CD4-positive, alpha-beta memory T cell (primary cell): ENCODE measurements around the gene FNTB. TPM values are rescaled to one million over a fixed set of nuclear protein-coding genes. Genes with fewer than 3 reads are reported as not detected.

Experiments used
- CTCF ChIA-PET: fragments of 350-600 bp; sonication (Branson Sonifier 250); formaldehyde crosslinking; loops from one replicate; lab custom pipeline; 2021; ENCODE audit warnings: inconsistent platforms; ENCODE audit not compliant: partially characterized antibody; lab: Charles Lee
- POLR2A ChIA-PET: fragments of 350-600 bp; sonication (Branson Sonifier 250); formaldehyde crosslinking; loops from one replicate; lab custom pipeline; 2021; ENCODE audit not compliant: partially characterized antibody; lab: Charles Lee
- DNase-seq, 5 donors: peaks; one replicate each; pipeline versions ENCODE4 v3.0.0 to v3.0.0-alpha.2; 2020 to 2022; ENCODE audit warnings: mixed read lengths in 1 of 5
- H3K27ac ChIP-seq: one replicate; pipeline ENCODE4 v1.7.0; 2013; ENCODE audit warnings: low read depth, low read length
- H3K27me3 ChIP-seq: 2 replicates; pipeline ENCODE4 v1.7.0; 2013; ENCODE audit warnings: mild to moderate bottlenecking, low read length, moderate library complexity; ENCODE audit not compliant: insufficient read depth
- H3K36me3 ChIP-seq: 2 replicates; pipeline ENCODE4 v1.7.0; 2013; ENCODE audit warnings: mild to moderate bottlenecking, low read length, moderate library complexity; ENCODE audit not compliant: insufficient read depth
- H3K4me1 ChIP-seq: 2 replicates; pipeline ENCODE4 v1.7.0; 2013; ENCODE audit warnings: mild to moderate bottlenecking, low read length, moderate library complexity; ENCODE audit not compliant: insufficient read depth
- H3K4me3 ChIP-seq, 2 donors: one replicate each; pipeline ENCODE4 v1.7.0; 2013; ENCODE audit warnings: low read length in 2 of 2, mild to moderate bottlenecking in 1 of 2
- H3K9me3 ChIP-seq, 2 donors: one replicate each; pipeline ENCODE4 v1.7.0; 2013; ENCODE audit warnings: low read length in 2 of 2, control low read depth in 1 of 2; ENCODE audit not compliant: control insufficient read depth in 1 of 2
- H3K27ac Mint-ChIP-seq, 7 donors: one replicate each; pipeline ENCODE4 v1.8.0; 2020 to 2021; ENCODE audit warnings: mixed read lengths in 7 of 7, mild to moderate bottlenecking in 6 of 7, inconsistent platforms in 3 of 7, moderate library complexity in 3 of 7
- H3K27me3 Mint-ChIP-seq, 2 donors: one replicate each; pipeline ENCODE4 v1.8.0; 2020 to 2021; ENCODE audit warnings: mixed read lengths in 2 of 2
- H3K36me3 Mint-ChIP-seq, 2 donors: one replicate each; pipeline ENCODE4 v1.8.0; 2020 to 2021; ENCODE audit warnings: mixed read lengths in 2 of 2, inconsistent platforms in 1 of 2, mild to moderate bottlenecking in 1 of 2
- H3K4me1 Mint-ChIP-seq, 4 donors: one replicate each; pipeline ENCODE4 v1.8.0; 2020 to 2021; ENCODE audit warnings: mixed read lengths in 4 of 4, mild to moderate bottlenecking in 1 of 4
- H3K4me3 Mint-ChIP-seq, 8 donors: one replicate each; pipeline ENCODE4 v1.8.0; 2020 to 2021; ENCODE audit warnings: mixed read lengths in 8 of 8, mild to moderate bottlenecking in 7 of 8, moderate library complexity in 6 of 8, inconsistent platforms in 3 of 8
- H3K9me3 Mint-ChIP-seq, 8 donors: one replicate each; pipeline ENCODE4 v1.8.0; 2020 to 2021; ENCODE audit warnings: mixed read lengths in 8 of 8, mild to moderate bottlenecking in 5 of 8, inconsistent platforms in 3 of 8, moderate library complexity in 1 of 8
- intact Hi-C: fragments of 100-400 bp; cut with micrococcal nuclease; formaldehyde crosslinking; loops from one replicate; pipeline ENCODE4 v1.15.1; 2023
- polyA plus RNA-seq, 2 donors: library from polyadenylated mRNA; unstranded; fragments of 300-500 nt; fragmentation: Illumina TruSeq; gene quantifications; one replicate each; pipeline ENCODE4 v1.2.3, GENCODE V29; 2021
- total RNA-seq, 2 experiments: library from RNA; stranded (reverse); gene quantifications; one replicate each; pipeline ENCODE4 v1.2.3, GENCODE V29; 2021

Gene FNTB
- total and polyA plus RNA-seq, 4 experiments from 2014 or later: 4.5 to 13.6 (median 11.8) TPM

DNA sequence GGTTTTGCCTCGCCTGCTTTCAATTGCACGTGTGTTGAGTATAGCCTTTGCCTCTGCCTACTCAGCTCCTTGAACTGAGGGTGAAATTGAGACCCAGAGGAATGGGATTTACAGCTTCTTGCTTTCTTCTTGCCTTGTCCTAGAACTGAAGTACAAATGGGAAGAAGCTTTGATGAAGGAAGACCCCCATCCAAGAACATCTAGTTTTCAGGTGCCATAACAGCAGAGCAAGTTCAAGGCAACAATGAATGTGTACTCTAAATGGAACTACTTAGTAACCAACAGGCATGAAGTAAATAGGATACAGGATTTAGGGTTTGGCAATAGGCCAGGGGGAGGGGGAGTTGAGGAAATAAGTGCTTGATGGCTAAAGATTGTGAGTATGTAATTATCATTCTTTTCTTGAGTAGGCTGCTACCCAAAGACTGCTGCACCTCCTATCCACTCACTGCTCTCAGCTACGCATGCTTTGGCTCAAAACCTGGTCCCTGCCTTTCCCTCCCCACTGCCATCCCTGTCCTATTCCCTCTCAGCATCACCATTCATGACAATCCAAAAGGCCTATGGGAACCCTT is 46.3 kb upstream of the FNTB start:
- peak overlapping the region; percentile 42 to 83 (median 72) for H3K27ac Mint-ChIP-seq
- ChIA-PET POLR2A (interaction anchor here (1.9 kb wide), 1 partner anchor 13 kb away, joined by 5 read pairs; no protein-coding TSS in a partner anchor), CTCF (interaction anchor here (0.6 to 1.9 kb wide), 5 partner anchors 11 to 46 kb away, joined by 3 to 5 read pairs (median 3); partner anchors contain the start of gene FNTB)
- Histone ChIP-seq H3K36me3 (peaks cover 17% of the 10 kb centered on the region), H3K4me1 (peaks cover 10% of the 10 kb centered on the region), H3K27me3 (no peaks in the 10 kb centered on the region), H3K9me3 (no peaks in the 10 kb centered on the region), H3K27ac (no peak overlapping the region), H3K4me3 (no peak overlapping the region)
- H3K27me3 Mint-ChIP-seq: no peaks in the 10 kb centered on the region
- peaks cover 36 to 82% (median 61%) of the 10 kb centered on the region in 4 donors for H3K4me1 Mint-ChIP-seq
- DNase-seq: no peak
- peaks cover 45 to 82% of the 10 kb centered on the region in 2 donors for H3K36me3 Mint-ChIP-seq
- no peaks in the 10 kb centered on the region for H3K9me3 Mint-ChIP-seq
- H3K4me3 Mint-ChIP-seq: no peak overlapping the region
- intact Hi-C loops: no loop called here

DNA sequence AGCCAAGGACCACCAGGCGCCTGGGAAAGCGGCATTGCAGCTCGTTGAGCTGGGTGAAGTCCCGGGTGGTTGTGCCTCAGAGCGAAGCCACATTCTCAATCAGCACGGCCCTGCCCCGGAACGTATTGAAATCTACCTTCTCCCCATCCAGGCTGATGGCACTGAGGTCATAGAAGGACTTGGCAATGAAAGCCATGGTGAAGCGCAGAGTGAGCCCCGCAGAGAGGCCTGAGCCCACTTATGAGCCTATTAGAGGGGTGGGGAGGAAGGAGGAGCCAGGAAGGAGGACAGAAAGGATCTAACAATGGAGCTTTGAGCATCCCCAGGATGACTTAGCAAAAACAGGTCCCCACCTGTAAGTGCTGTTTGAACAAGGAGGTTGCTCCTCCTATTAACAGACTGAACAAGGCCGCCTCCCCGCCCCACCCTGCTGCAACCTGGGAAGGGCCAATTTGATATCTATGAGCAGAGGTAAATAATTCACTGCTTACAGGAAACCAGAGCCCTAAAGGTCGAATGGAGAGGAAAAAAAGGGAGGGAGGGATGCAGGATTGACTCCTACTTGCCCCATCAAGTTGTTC is 44.1 kb upstream of the FNTB start, which contains the start of gene GPX2:
Gene GPX2 (minus strand): TSS at position 215 of the 581 bp plus-strand sequence. CDS start 19 bp downstream, at position 196.
- H3K9me3 Mint-ChIP-seq: no peaks in the 10 kb centered on the region
- CTCF ChIA-PET: interaction anchor here (1.4 to 1.5 kb wide), 2 partner anchors 9 to 11 kb away, joined by 3 read pairs; no protein-coding TSS in a partner anchor
- Histone ChIP-seq H3K36me3 (peaks cover 17% of the 10 kb centered on the region), H3K4me3 (no peak within 1 kb of the TSS), H3K27ac (no peak within 1 kb of the TSS), H3K4me1 (no peaks in the 10 kb centered on the region), H3K27me3 (no peaks in the 10 kb centered on the region), H3K9me3 (no peaks in the 10 kb centered on the region)
- H3K36me3 Mint-ChIP-seq: peaks cover 41 to 74% of the 10 kb centered on the region in 2 donors
- H3K4me1 Mint-ChIP-seq: peaks cover 33 to 73% (median 52%) of the 10 kb centered on the region in 4 donors
- POLR2A ChIA-PET: interaction anchor here (1.6 kb wide), 1 partner anchor 28 kb away, joined by 8 read pairs; the partner anchor contains the start of gene CHURC1
- H3K4me3 Mint-ChIP-seq: peak within 1 kb of the TSS in 1 of 8 donors; percentile 42
- H3K27ac Mint-ChIP-seq: peak within 1 kb of the TSS; percentile 2 to 89 (median 62)
- H3K27me3 Mint-ChIP-seq: no peaks in the 10 kb centered on the region
- intact Hi-C loops: no loop called here
- DNase-seq: no peak

DNA sequence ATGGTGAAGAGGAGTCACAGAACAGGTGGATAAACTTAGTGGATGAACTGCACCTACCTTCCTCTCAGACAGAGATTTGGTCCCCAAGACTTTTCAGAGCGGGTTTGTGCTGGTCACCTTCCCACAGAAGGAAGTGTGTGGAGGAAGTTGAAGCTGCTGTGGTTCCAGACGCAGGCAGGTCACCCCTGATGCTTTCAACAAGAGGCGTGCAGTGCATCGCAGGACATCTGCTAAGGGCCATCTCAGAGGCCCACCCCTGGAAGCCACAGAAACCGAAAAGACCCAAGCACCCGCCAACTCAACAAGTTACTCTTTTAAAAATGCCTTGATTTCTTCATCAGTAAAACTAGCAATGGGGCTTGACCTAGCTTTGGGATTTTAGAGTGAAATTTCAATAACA is 43.1 kb upstream of the FNTB start:
- Mint-ChIP-seq H3K4me3 (no peak overlapping the region), H3K27ac (peak overlapping the region in 4 of 7 donors; percentile 2 to 78 (median 66)), H3K27me3 (no peaks in the 10 kb centered on the region), H3K9me3 (no peaks in the 10 kb centered on the region), H3K4me1 (peaks cover 30 to 67% (median 46%) of the 10 kb centered on the region in 4 donors), H3K36me3 (peaks cover 36 to 73% of the 10 kb centered on the region in 2 donors)
- ChIA-PET POLR2A (interaction anchor here (1.1 to 1.2 kb wide), 2 partner anchors 29 to 52 kb away, joined by 3 read pairs; no protein-coding TSS in a partner anchor), CTCF (interaction anchor here (1.2 to 2.0 kb wide), 2 partner anchors 9 to 12 kb away, joined by 4 to 8 read pairs; no protein-coding TSS in a partner anchor)
- no peak overlapping the region for H3K27ac ChIP-seq
- intact Hi-C loops: no loop called here
- no peaks in the 10 kb centered on the region for H3K27me3 ChIP-seq
- no peaks in the 10 kb centered on the region for H3K9me3 ChIP-seq
- no peaks in the 10 kb centered on the region for H3K4me1 ChIP-seq
- peaks cover 12% of the 10 kb centered on the region for H3K36me3 ChIP-seq
- no peak overlapping the region for H3K4me3 ChIP-seq
- DNase-seq: no peak

GRCh38 chr14:64944041-64944440 is 42.7 kb upstream of the FNTB start:
- peaks cover 36 to 72% of the 10 kb centered on the region in 2 donors for H3K36me3 Mint-ChIP-seq
- CTCF ChIA-PET: interaction anchor here (1.2 to 2.0 kb wide), 2 partner anchors 9 to 12 kb away, joined by 4 to 8 read pairs; no protein-coding TSS in a partner anchor
- H3K27ac Mint-ChIP-seq: peak overlapping the region in 4 of 7 donors; percentile 35 to 68 (median 62)
- no peaks in the 10 kb centered on the region for H3K9me3 ChIP-seq
- H3K9me3 Mint-ChIP-seq: no peaks in the 10 kb centered on the region
- peaks cover 28 to 63% (median 41%) of the 10 kb centered on the region in 4 donors for H3K4me1 Mint-ChIP-seq
- H3K27me3 ChIP-seq: no peaks in the 10 kb centered on the region
- DNase-seq: no peak
- no peak overlapping the region for H3K27ac ChIP-seq
- no peak overlapping the region for H3K4me3 ChIP-seq
- H3K4me3 Mint-ChIP-seq: no peak overlapping the region
- H3K4me1 ChIP-seq: no peaks in the 10 kb centered on the region
- no peaks in the 10 kb centered on the region for H3K27me3 Mint-ChIP-seq
- peaks cover 10% of the 10 kb centered on the region for H3K36me3 ChIP-seq
- POLR2A ChIA-PET: interaction anchor here (1.1 to 1.2 kb wide), 2 partner anchors 29 to 52 kb away, joined by 3 read pairs; no protein-coding TSS in a partner anchor
- intact Hi-C loops: no loop called here

DNA sequence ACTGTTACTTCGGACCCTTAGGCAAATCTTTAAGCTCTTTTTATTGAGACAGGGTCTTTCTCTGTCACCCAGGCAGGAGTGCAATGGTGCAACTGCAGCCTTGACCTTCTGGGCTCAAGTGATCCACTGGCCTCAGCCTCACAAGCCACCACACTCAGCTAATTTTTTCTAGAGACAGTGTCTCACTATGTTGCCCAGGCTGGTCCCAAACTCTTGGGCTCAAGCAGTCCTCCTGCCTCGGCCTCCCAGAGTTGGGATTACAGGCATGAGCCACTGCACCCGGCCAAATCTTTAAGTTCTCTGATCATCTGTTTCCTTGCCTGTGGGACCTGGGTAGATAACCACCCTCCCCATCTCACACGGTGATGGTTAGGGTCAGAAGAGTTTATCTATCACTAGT is 41.8 kb upstream of the FNTB start:
- ChIA-PET CTCF (interaction anchor here (1.2 to 2.0 kb wide), 2 partner anchors 8 to 11 kb away, joined by 4 to 8 read pairs; no protein-coding TSS in a partner anchor), POLR2A (interaction anchor here (1.2 kb wide), 1 partner anchor 53 kb away, joined by 3 read pairs; no protein-coding TSS in a partner anchor)
- Mint-ChIP-seq H3K27me3 (no peaks in the 10 kb centered on the region), H3K4me3 (no peak overlapping the region), H3K9me3 (no peaks in the 10 kb centered on the region), H3K4me1 (peaks cover 22 to 56% (median 35%) of the 10 kb centered on the region in 4 donors), H3K36me3 (peaks cover 35 to 69% of the 10 kb centered on the region in 2 donors), H3K27ac (peak overlapping the region in 2 of 7 donors; percentile 32 to 40)
- intact Hi-C loops: no loop called here
- H3K4me1 ChIP-seq: no peaks in the 10 kb centered on the region
- H3K27ac ChIP-seq: no peak overlapping the region
- H3K36me3 ChIP-seq: peaks cover 9% of the 10 kb centered on the region
- H3K9me3 ChIP-seq: no peaks in the 10 kb centered on the region
- DNase-seq: no peak
- no peak overlapping the region for H3K4me3 ChIP-seq
- H3K27me3 ChIP-seq: no peaks in the 10 kb centered on the region

DNA sequence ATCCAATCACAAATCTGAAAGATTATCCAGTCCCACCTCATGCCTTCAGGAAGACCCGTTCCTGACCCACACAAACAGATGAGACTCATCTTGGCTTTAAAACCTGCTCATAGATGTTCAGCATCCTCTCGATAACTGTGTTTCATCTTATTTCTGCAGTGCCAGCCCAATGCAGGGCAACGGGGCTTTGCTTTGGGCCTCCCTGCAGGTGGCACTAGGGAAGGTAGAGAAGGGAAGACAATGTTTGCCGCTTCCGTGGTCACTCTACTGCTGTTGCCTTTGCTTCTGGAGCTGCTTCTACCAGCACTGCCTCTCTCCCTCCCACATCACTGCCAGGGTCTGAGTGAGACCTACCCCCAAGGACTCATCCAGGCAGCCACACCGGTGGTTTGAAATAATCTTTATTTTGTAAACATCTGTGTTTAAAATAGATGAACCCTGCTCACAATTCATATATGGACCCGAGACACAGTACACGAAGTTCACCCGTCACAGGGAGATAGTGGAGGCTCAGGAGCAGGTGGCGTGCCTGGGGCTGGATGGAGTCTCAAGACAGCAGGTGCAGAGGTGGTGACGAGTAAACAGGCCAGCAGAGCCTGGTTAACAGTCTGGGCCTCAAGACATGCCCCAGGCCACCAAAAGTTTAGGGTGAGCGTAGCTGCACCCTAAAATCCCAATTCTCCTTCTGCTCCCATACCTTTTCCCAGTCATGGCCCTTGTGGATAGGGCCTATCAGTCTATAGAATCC is 41.1 kb upstream of the FNTB start:
- H3K4me3 ChIP-seq: no peak overlapping the region
- peaks cover 17 to 49% (median 29%) of the 10 kb centered on the region in 4 donors for H3K4me1 Mint-ChIP-seq
- H3K36me3 ChIP-seq: peaks cover 9% of the 10 kb centered on the region
- H3K27me3 ChIP-seq: no peaks in the 10 kb centered on the region
- intact Hi-C loops: no loop called here
- H3K36me3 Mint-ChIP-seq: peaks cover 40 to 63% of the 10 kb centered on the region in 2 donors
- no peaks in the 10 kb centered on the region for H3K9me3 Mint-ChIP-seq
- POLR2A ChIA-PET: interaction anchor here (0.8 kb wide), 1 partner anchor 31 kb away, joined by 3 read pairs; the partner anchor contains the start of gene CHURC1
- no peaks in the 10 kb centered on the region for H3K27me3 Mint-ChIP-seq
- CTCF ChIA-PET: interaction anchor here (0.6 kb wide), 1 partner anchor 112 kb away, joined by 3 read pairs; no protein-coding TSS in a partner anchor
- H3K9me3 ChIP-seq: no peaks in the 10 kb centered on the region
- H3K27ac Mint-ChIP-seq: peak overlapping the region in 3 of 7 donors; percentile 50 to 72 (median 51)
- DNase-seq: no peak
- no peak overlapping the region for H3K4me3 Mint-ChIP-seq
- no peaks in the 10 kb centered on the region for H3K4me1 ChIP-seq
- H3K27ac ChIP-seq: no peak overlapping the region
